Pons (tissue), 1 donor: ENCODE results near the gene SDK1.
"Not testable (repeated sequence)": the region's sequence is repeated elsewhere in the genome, so short reads cannot be mapped to it uniquely, and the experiment has no call there.

Source experiments
- DNase-seq: peaks from one replicate; pipeline ENCODE4 v3.0.0-alpha.2; 2016; ENCODE audit warnings: low spot score

The SDK1 gene

DNA sequence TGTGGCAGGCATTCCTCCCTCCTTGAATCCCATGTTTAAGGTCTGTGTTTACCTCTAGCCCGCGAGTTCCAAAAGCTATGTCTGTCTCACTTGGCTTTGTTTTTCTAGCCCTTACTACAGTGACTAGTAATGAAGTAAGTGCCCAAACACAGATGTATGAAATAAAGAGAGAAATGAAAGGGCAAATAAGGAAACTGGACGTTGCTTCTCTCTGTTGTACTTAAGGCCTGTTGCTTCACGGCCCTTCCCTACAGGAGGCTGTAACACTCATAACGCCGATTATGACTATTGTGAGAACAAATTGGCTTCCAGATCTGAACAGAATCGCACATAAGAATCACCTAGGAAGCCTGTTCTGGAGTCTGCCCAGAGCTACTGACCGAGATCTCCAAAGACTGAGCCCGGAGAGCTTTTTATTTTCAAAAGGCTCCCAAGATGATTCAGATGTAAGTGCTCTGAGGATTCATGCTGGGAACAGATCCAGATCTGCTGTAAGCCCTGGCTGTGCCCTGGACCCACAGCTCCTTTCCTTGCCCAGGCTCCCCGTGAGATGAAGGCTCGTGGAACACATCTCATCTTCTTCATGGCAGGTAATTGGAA is 432.6 kb downstream of the SDK1 start:
- no peak for DNase-seq

DNA sequence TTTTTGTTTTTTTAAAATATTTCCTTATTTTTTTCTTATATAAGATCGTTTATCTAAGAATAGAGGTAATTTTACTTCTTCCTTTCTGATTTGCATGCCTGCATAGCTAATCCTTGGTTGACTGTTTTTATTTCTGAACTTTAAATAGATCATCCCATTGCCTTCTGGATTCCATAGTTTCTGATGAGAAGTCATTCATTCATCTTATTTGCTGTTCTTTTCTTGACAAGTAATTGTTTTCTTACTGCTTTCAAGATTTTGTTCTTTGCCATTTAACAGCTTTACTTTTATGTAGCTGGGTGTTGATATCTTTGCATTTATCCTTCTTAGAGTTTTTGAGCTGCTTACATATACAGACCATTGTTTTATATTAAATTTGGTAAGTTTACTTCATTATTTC is 437.9 kb downstream of the SDK1 start:
- DNase-seq, result no peak

DNA sequence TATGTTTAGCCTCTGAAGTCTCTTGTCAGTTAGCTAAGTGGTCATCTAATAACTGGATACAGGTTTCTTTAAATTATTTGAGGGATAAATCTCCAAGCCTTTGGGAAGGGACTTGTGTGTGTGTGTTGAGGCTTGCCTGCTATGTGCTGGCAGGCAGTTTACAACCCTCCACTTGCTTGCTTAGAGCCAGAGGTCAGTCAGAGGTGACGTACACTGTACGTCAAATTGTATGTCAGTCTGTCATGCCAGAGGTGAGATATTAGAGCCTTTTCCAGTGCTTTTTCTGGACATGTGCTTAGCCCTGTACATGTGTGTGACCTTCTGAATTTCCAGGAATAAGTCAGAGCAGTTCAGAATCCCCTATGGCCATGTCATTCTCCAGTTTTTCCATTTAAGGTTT is 438.9 kb downstream of the SDK1 start:
- DNase-seq, result no peak

GRCh38 chr7:3747467-3747866 is 446.4 kb downstream of the SDK1 start:
- DNase-seq, result peak; percentile 18

GRCh38 chr7:3748389-3748788 is 447.3 kb downstream of the SDK1 start:
- no peak for DNase-seq

DNA sequence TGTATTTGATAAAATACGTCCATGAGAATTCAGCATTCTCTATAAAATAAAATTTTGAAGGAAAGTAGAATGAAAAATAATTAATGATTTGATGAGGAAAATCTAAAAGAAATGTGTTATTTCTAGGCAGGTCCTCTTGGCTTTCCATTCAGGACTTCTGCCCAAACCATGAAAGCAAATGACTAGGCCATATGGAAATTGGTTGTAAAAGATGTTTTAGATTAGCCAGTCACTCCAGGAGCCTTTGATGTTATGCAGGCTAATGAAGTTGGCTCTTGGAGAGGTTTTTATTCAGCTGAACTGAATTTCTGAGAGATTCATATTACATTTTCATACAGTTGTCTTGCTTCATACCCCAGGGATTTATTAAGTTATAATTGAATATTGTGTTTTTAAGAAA is 452.8 kb downstream of the SDK1 start:
- no peak for DNase-seq

GRCh38 chr7:3754493-3755341 is 453.7 kb downstream of the SDK1 start:
- DNase-seq, result peak; percentile 96

- not testable (repeated sequence) for DNase-seq
Observed at GRCh38 chr7:3755778-3756453, 454.9 kb downstream of the SDK1 start.

DNA sequence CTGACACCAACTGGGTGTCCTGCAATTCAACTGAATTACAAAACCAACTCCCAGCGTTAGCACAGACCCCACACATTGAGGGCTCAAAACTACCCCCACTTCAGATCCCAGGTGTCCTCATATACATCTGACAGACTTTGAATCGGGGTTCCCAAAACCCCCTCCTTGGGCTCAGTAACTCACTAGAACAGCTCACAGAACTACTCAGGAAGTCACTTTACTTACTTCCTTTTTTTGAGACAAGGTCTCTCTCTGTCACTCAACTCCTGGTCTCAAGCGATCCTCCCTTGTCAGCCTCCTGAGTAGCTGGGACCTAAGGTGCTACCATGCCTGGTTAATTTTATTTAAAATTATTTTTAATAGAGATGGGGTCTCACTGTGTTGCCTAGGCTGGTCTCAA is 456.0 kb downstream of the SDK1 start:
- DNase-seq, result no peak

GRCh38 chr7:3760651-3761050 is 459.6 kb downstream of the SDK1 start:
- no peak for DNase-seq

DNA sequence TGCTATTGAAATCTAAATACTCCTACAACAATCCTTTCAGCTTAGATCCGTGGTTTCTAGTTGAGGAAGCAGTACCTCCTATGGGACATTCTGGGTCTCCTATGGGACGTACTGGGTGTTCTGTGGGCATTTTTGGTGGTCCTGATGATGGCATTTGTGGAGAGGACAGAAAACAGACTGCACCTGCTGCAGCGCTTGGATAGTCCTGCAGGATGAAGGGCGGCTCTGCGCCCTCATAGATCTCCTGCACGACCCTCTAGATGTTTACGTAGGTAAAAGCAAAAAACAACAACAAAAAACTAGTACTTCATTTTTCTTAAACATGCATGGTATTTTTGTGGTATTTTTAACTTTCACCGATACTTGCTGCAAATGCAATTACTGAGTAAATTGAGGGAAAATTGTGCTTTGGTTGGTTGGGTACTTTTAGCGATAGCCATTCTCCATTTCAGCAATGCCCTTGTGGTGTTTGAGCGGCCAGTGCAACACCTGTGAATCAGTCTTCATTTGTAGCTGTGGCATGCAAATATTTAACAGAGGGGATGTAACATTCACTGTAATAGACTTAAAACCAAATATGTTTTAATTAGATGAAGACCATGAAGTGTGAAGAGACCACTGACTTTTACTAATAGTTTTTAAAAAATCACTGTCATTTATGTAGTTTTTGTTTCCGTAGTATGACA is 461.2 kb downstream of the SDK1 start:
- DNase-seq, result no peak

- no peak for DNase-seq
Observed at GRCh38 chr7:3767917-3768777, 467.1 kb downstream of the SDK1 start.

- no peak for DNase-seq
Observed at GRCh38 chr7:3771906-3772305, 470.9 kb downstream of the SDK1 start.

DNA sequence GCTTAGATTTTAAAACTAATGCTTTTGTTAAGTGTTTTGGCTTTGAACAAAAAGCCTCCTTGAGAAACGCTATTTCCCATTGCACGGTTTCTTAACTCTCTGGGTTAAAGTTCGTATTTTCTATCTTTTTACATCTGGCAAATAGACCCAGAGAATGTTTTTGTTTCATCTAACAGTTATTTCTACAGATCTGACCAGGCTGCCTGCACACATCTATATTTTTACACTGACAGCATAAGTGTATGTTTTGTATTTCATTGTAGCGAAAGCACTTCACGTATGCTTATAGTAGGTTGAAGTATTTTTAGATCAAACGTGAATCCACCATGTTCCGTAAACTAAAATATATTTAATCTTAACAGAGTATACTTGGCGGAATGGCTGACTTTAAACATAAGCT is 477.3 kb downstream of the SDK1 start:
- no peak for DNase-seq

- no peak for DNase-seq
Observed at GRCh38 chr7:3780016-3780415, 479.0 kb downstream of the SDK1 start.

DNA sequence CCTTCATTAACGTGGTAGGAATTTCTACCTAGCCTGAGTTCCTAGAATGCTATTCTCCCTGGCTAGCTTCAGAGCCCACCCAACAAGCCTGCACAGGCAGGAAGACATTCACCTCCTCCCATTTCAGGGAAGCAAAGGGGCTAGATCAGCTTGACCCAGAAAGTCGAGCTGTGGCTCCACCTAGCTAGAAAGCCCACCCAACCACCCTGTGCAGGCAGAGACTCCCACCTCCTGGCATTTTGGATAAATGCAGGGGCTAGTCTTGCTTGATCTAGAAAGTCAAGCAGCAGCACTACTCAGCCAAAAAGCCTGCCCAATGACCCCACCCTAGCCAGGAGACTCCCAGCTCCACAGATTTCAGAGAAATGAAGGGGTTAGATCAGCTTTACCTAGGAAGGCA is 479.5 kb downstream of the SDK1 start:
- DNase-seq, result no peak

- no peak for DNase-seq
Observed at GRCh38 chr7:3781607-3782006, 480.6 kb downstream of the SDK1 start.

DNA sequence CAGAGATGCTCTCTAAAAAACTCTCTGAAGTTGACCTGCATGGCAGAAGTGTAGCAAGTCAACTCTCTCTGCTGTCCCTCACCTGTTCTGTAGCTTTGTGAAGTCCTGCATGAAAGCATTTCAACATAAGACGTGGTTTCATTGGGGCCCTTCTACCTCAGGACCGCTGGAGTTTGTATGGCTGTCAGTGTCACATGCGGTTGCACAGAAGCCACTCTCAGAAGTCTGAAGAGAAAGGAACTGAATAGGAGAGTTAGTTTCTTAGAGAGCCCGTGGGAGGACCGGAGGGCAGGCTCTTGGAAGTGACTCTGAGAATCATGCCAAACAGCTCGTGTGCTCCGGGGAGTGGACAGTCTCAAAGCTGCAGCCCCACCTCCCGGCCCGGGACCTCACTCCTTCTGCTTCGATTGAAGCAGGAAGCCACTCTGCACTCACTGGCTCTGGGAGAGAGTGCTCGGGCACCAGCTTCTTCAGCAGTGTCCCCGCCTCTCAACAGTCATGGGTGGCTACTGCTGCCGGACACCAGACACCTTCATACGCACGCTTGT is 486.7 kb downstream of the SDK1 start:
- peak; percentile 5 for DNase-seq

DNA sequence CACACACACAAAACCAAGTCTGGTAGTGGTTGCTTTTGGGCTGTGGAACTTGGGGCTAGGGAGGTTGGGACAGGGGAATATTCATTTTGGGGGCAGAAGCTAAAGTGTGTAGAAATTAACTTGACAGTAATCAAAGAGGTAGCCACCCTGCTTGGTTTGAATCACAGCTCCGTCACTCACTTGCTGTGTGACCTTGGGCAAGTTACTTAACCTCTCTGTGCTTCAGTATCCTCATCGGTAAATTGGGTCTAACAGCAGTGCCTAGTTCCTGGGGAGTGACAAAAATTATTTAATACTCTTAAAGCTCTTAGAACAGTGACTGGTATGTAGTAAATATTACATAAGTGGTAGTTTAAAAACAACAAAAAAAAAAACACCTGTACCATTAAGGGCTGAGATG is 489.8 kb downstream of the SDK1 start:
- no peak for DNase-seq

DNA sequence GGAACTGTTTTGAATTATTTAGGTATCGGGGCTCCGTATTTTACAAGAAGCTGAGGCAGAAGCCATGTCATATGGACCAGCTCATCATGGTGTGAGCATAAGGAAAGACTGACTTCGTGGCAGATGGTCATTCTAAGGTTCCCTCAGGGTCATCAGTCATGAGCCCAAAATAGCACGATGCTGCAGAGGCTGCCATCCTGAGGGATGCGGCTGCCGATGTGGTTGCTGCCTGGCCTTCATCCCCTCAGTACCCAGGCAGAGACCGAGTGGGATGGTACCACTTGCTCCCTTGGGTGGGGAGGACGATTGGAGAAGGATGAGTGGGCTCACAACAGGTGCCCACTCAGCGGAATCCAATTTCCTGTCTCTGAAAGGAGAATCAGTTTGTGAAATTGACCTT is 490.3 kb downstream of the SDK1 start:
- DNase-seq, result no peak

GRCh38 chr7:3795141-3795540 is 494.1 kb downstream of the SDK1 start:
- DNase-seq, result no peak
